K562 (cell line): Measurements from ENCODE around the gene RERE. TPM values are rescaled to one million over a fixed set of nuclear protein-coding genes. Genes with fewer than 3 reads are reported as not detected.

Experiments used
- ATAC-seq: fragments of 200-7000 bp; cut with Tn5 transposase; 3 replicates; pipeline ENCODE4 v1.9.1; 2020; ENCODE audit warnings: moderate library complexity
- BruUV-seq: library from RNA; stranded (reverse); fragments of 400-500 nt; replicated peaks from 2 replicates; lab custom pipeline; 2021; lab: Mats Ljungman, UMichigan
- CTCF ChIA-PET: fragments of 300-600 bp; formaldehyde crosslinking; extraction: SDS; loops from one replicate; lab custom pipeline; 2021; ENCODE audit warnings: low intra/inter-chr PET ratio; lab: Yijun Ruan, JAX
- POLR2A ChIA-PET: fragments of 300-600, 350-650 bp; sonication (Branson Sonifier 250); formaldehyde crosslinking; extraction: SDS; loops from one replicate; lab custom pipeline; 2021; ENCODE audit warnings: antibody characterized with exemption, inconsistent platforms; lab: Yijun Ruan, JAX
- DNase-seq, 4 experiments: peaks; one replicate each; pipeline versions ENCODE4 v3.0.0 to v3.0.0-alpha.2; 2011 to 2018; ENCODE audit warnings: low spot score in 3 of 4, mixed read lengths in 3 of 4; ENCODE audit errors: extremely low read depth in 1 of 4
- FAIRE-seq: peaks from 2 replicates; lab custom pipeline; 2011; peaks lifted over from hg19 to GRCh38; lab: Jason Lieb, UNC
- H2AFZ ChIP-seq: 2 replicates; pipeline ENCODE4 v1.6.0; 2011; ENCODE audit warnings: low read depth, low read length, control low read depth, inconsistent platforms
- H3K27ac ChIP-seq: fragments of 200-600 bp; 3 replicates; pipeline ENCODE4 v1.8.0; 2011; ENCODE audit warnings: low read depth, mild to moderate bottlenecking, control low read depth, inconsistent platforms, low read length, moderate library complexity, mixed read lengths; ENCODE audit errors: extremely low read depth
- H3K27me3 ChIP-seq, 2 experiments: fragments of 300-600 bp in 1 of 2; 2 replicates in 1 of 2; 3 replicates in 1 of 2; pipeline versions ENCODE4 v1.6.0 to v1.8.0; 2011; ENCODE audit warnings: inconsistent platforms in 2 of 2, low read length in 2 of 2, mild to moderate bottlenecking in 1 of 2, mixed read lengths in 1 of 2, moderate library complexity in 1 of 2; ENCODE audit not compliant: control insufficient read depth in 2 of 2, insufficient read depth in 2 of 2
- H3K36me3 ChIP-seq: fragments of 300-600 bp; 3 replicates; pipeline ENCODE4 v1.8.0; 2011; ENCODE audit warnings: mild to moderate bottlenecking, low read length, inconsistent platforms; ENCODE audit not compliant: control insufficient read depth, insufficient read depth
- H3K4me1 ChIP-seq, 2 experiments: fragments of 200-600 bp in 1 of 2; replicated peaks in 1 of 2; 2 replicates in 1 of 2; 3 replicates in 1 of 2; pipeline versions ENCODE4 v1.5.1 to v1.8.0; 2011; ENCODE audit warnings: inconsistent platforms in 2 of 2, low read length in 2 of 2, mild to moderate bottlenecking in 1 of 2, mixed read lengths in 1 of 2, moderate library complexity in 1 of 2; ENCODE audit not compliant: control insufficient read depth in 2 of 2, insufficient read depth in 2 of 2
- H3K4me2 ChIP-seq: 2 replicates; pipeline ENCODE4 v1.6.1; 2011; ENCODE audit warnings: low read length, control low read depth, inconsistent platforms, mixed read lengths; ENCODE audit not compliant: insufficient read depth
- H3K4me3 ChIP-seq: fragments of 200-600 bp; sonication (generic), shearing (Covaris generic); 2 replicates; pipeline ENCODE4 v1.5.1; 2016; ENCODE audit warnings: control low read depth, inconsistent platforms
- H3K79me2 ChIP-seq: fragments of 200-600 bp; 3 replicates; pipeline ENCODE4 v1.8.0; 2011; ENCODE audit warnings: low read length, inconsistent platforms; ENCODE audit not compliant: control insufficient read depth, insufficient read depth
- H3K9ac ChIP-seq, 2 experiments: 2 replicates each; pipeline versions ENCODE4 v1.6.0 to v1.6.1; 2011; ENCODE audit warnings: low read depth in 2 of 2, low read length in 2 of 2, control low read depth in 1 of 2, inconsistent platforms in 1 of 2, mild to moderate bottlenecking in 1 of 2, mixed read lengths in 1 of 2; ENCODE audit not compliant: insufficient read depth in 1 of 2
- H3K9me1 ChIP-seq: one replicate; pipeline ENCODE4 v1.6.0; 2011; ENCODE audit warnings: inconsistent platforms, mild to moderate bottlenecking, low read length, moderate library complexity; ENCODE audit not compliant: control insufficient read depth, insufficient read depth
- H3K9me3 ChIP-seq: replicated peaks from 2 replicates; pipeline ENCODE4 v1.5.1; 2011; ENCODE audit warnings: low read depth, low read length, inconsistent platforms; ENCODE audit not compliant: control insufficient read depth, insufficient read depth
- H4K20me1 ChIP-seq: replicated peaks from 2 replicates; pipeline ENCODE4 v1.6.1; 2011; ENCODE audit warnings: low read length, inconsistent platforms, mixed read lengths; ENCODE audit not compliant: control insufficient read depth, insufficient read depth
- ATF7 ChIP-seq: fragments of 450-650 bp; IDR thresholded peaks from 2 replicates; pipeline ENCODE4 v1.7.1; 2014; ENCODE audit warnings: mild to moderate bottlenecking, moderate library complexity
- BRD4 ChIP-seq: fragments of 200-600 bp; sonication (generic); IDR thresholded peaks from 2 replicates; pipeline ENCODE4 v1.6.1; 2017; ENCODE audit warnings: inconsistent platforms
- E2F3 ChIP-seq: fragments of 250-450 bp; sonication (Bioruptor Pico); IDR thresholded peaks from 2 replicates; pipeline ENCODE4 v1.4.0; 2020; ENCODE audit warnings: mild to moderate bottlenecking
- ETV1 ChIP-seq: fragments of 450-650 bp; conservative IDR thresholded peaks from 2 replicates; pipeline ENCODE4 v1.6.1; 2016; ENCODE audit warnings: missing genetic modification characterization, control low read depth, low read depth, missing compliant biosample characterization
- FOXM1 ChIP-seq, 2 experiments: fragments of 450-650 bp in 1 of 2; sonication (generic) in 1 of 2; formaldehyde crosslinking in 1 of 2; IDR thresholded peaks; 2 replicates each; pipeline versions ENCODE4 v1.6.1 to v1.9.0; 2017 to 2022; ENCODE audit warnings: low read depth in 2 of 2, mild to moderate bottlenecking in 2 of 2, missing genetic modification reagents in 1 of 2, moderate library complexity in 1 of 2
- HNRNPL ChIP-seq: fragments of 200-400 bp; formaldehyde crosslinking; IDR thresholded peaks from 2 replicates; pipeline ENCODE4 v1.6.1; 2017; ENCODE audit warnings: low read depth, mild to moderate bottlenecking, low read length
- MEF2A ChIP-seq: IDR thresholded peaks from 2 replicates; pipeline ENCODE4 v1.6.1; 2011; ENCODE audit warnings: low read depth, mild to moderate bottlenecking, low read length, moderate library complexity; ENCODE audit not compliant: control insufficient read depth
- OTX1 ChIP-seq: fragments of 450-650 bp; formaldehyde crosslinking; IDR thresholded peaks from 2 replicates; pipeline ENCODE4 v1.4.0; 2022; ENCODE audit warnings: mild to moderate bottlenecking
- POLR2A ChIP-seq: fragments of 450-650 bp; conservative IDR thresholded peaks from 2 replicates; pipeline ENCODE4 v1.6.1; 2016
- SAFB2 ChIP-seq: fragments of 200-400 bp; formaldehyde crosslinking; IDR thresholded peaks from 2 replicates; pipeline ENCODE4 v1.6.1; 2018; ENCODE audit warnings: borderline replicate concordance, low read length, low read depth, moderate library complexity; ENCODE audit not compliant: severe bottlenecking
- TAF15 ChIP-seq: fragments of 200-400 bp; formaldehyde crosslinking; IDR thresholded peaks from 2 replicates; pipeline ENCODE4 v1.6.1; 2017; ENCODE audit warnings: mild to moderate bottlenecking, low read depth, low read length, moderate library complexity
- ZNF274 ChIP-seq: IDR thresholded peaks from 2 replicates; pipeline ENCODE4 v1.6.1; 2011; ENCODE audit warnings: low read depth, mild to moderate bottlenecking, low read length, moderate library complexity, borderline replicate concordance
- ZNF324 ChIP-seq: fragments of 250-450 bp; sonication (Bioruptor Pico); IDR thresholded peaks from 2 replicates; pipeline ENCODE4 v1.4.0; 2020; ENCODE audit warnings: mild to moderate bottlenecking
- ZNF77 ChIP-seq: fragments of 250-450 bp; sonication (Bioruptor Pico); IDR thresholded peaks from 2 replicates; pipeline ENCODE4 v1.5.0; 2020
- WGBS: fragments of 100-300 bp; shearing (Covaris generic); methylation state at CpG from one replicate; pipeline ENCODE4 v1.1.6; 2016; ENCODE audit warnings: low coverage, mixed read lengths; ENCODE audit not compliant: insufficient coverage; ENCODE audit errors: missing lambda C conversion rate; 5-methylcytosine and 5-hydroxymethylcytosine counted together
- in situ Hi-C: fragments of 300-500 bp; cut with MboI; formaldehyde crosslinking; loops from 4 replicates; pipeline ENCODE4 v1.15.0; 2018; ENCODE audit warnings: inconsistent platforms, mixed read lengths
- intact Hi-C: fragments of 100-400 bp; cut with micrococcal nuclease; formaldehyde crosslinking; loops from 2 replicates; pipeline ENCODE4 v1.14.2; 2022
- polyA plus RNA-seq, 8 experiments: library from polyadenylated mRNA; depleted of rRNA in 4 of 8; stranded (reverse) in 5 of 8; unstranded in 3 of 8; fragments of >200 nt; fragmentation: Nextera tagmentation in 2 of 8; fragmentation: Illumina TruSeq in 1 of 8; extraction: Ambion mirVana in 2 of 8; extraction: Trizol in 1 of 8; gene quantifications; 2 replicates each; pipeline versions ENCODE4 v1.2.1 to v1.2.3, GENCODE V29; 2011 to 2014; ENCODE audit warnings: inconsistent platforms in 1 of 8, missing spikeins in 1 of 8
- total RNA-seq, 7 experiments: library from RNA; depleted of rRNA in 6 of 7; stranded (reverse); fragments of >200 nt in 6 of 7; fragmentation: Illumina TruSeq in 2 of 7; extraction: Trizol in 2 of 7; gene quantifications; 2 replicates each; pipeline versions ENCODE4 v1.2.1 to v1.2.3, GENCODE V29; 2011 to 2021; ENCODE audit warnings: low replicate concordance in 1 of 7
- TF ChIP-seq, protein P1 (sequence below), 2 experiments: fragments of 450-650 bp in 1 of 2; sonication (generic) in 1 of 2; formaldehyde crosslinking in 1 of 2; IDR thresholded peaks; 2 replicates each; pipeline versions ENCODE4 v1.7.1 to v1.9.0; 2016 to 2022; ENCODE audit warnings: inconsistent platforms in 1 of 2, mild to moderate bottlenecking in 1 of 2, missing genetic modification reagents in 1 of 2

Gene RERE
- total and polyA plus RNA-seq, 9 of the 15 experiments (the other 6 are each of a cell fraction or from before 2014, with no cell fraction given): 3.0 to 51.5 (median 13.4) TPM

GRCh38 chr1:8711873-8712412 lies 105.5 kb downstream of the RERE start:
- DNase-seq (no peak), FAIRE-seq (no peak), ATAC-seq (peak; percentile 19; the same call in 1 of the 3 replicates)
- peaks cover 36% of the 10 kb centered on the region for H3K79me2 ChIP-seq
- no peaks in the 10 kb centered on the region for H3K36me3 ChIP-seq
- CTCF ChIA-PET: interaction anchor here (0.6 kb wide), 1 partner anchor 164 kb away, joined by 3 read pairs; no protein-coding TSS in a partner anchor
- H3K9me3 ChIP-seq: no peaks in the 10 kb centered on the region
- no peaks in the 10 kb centered on the region for H3K27me3 ChIP-seq
- H3K4me1 ChIP-seq: peaks cover 0 to 20% of the 10 kb centered on the region in 2 experiments; a peak in 3 of 5 replicates
- no TSS peak for BruUV-seq
- no peak overlapping the region for H3K4me2 ChIP-seq
- POLR2A ChIA-PET: interaction anchor here (0.8 to 1.1 kb wide), 3 partner anchors 9 to 17 kb away, joined by 3 to 5 read pairs (median 3); no protein-coding TSS in a partner anchor
- peak overlapping the region; percentile 45; the same call in 1 of the 3 replicates for H3K27ac ChIP-seq
- H3K4me3 ChIP-seq: no peak overlapping the region
- peak overlapping the region; percentile 48 for H2AFZ ChIP-seq
- H3K9ac ChIP-seq: no peak overlapping the region
- in situ Hi-C loops: no loop called here
- H3K9me1 ChIP-seq: no peaks in the 10 kb centered on the region
- H4K20me1 ChIP-seq: no peaks in the 10 kb centered on the region
- intact Hi-C loops: no loop called here
- WGBS: 38% methylated on average over 4 of the region's 4 CpGs
- TF ChIP-seq TAF15: no peak
- no peak for TF ChIP-seq ZNF77 (CRISPR knock-in tag)
- TF ChIP-seq E2F3 (CRISPR knock-in tag): no peak
- TF ChIP-seq, protein P1, sequence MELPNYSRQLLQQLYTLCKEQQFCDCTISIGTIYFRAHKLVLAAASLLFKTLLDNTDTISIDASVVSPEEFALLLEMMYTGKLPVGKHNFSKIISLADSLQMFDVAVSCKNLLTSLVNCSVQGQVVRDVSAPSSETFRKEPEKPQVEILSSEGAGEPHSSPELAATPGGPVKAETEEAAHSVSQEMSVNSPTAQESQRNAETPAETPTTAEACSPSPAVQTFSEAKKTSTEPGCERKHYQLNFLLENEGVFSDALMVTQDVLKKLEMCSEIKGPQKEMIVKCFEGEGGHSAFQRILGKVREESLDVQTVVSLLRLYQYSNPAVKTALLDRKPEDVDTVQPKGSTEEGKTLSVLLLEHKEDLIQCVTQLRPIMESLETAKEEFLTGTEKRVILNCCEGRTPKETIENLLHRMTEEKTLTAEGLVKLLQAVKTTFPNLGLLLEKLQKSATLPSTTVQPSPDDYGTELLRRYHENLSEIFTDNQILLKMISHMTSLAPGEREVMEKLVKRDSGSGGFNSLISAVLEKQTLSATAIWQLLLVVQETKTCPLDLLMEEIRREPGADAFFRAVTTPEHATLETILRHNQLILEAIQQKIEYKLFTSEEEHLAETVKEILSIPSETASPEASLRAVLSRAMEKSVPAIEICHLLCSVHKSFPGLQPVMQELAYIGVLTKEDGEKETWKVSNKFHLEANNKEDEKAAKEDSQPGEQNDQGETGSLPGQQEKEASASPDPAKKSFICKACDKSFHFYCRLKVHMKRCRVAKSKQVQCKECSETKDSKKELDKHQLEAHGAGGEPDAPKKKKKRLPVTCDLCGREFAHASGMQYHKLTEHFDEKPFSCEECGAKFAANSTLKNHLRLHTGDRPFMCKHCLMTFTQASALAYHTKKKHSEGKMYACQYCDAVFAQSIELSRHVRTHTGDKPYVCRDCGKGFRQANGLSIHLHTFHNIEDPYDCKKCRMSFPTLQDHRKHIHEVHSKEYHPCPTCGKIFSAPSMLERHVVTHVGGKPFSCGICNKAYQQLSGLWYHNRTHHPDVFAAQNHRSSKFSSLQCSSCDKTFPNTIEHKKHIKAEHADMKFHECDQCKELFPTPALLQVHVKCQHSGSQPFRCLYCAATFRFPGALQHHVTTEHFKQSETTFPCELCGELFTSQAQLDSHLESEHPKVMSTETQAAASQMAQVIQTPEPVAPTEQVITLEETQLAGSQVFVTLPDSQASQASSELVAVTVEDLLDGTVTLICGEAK (IDR thresholded peaks at IDR 0.05): no peak
- TF ChIP-seq, protein P1 (CRISPR knock-in tag; IDR thresholded peaks at IDR 0.05): no peak
- TF ChIP-seq ETV1 (tag): no peak
- no peak for TF ChIP-seq POLR2A
- no peak for TF ChIP-seq FOXM1 (IDR thresholded peaks at IDR 0.05; ENCODE audit: low read depth)
- no peak for TF ChIP-seq FOXM1 (CRISPR knock-in tag; IDR thresholded peaks at IDR 0.05; ENCODE audit: low read depth)
- no peak for TF ChIP-seq BRD4
- TF ChIP-seq SAFB2: no peak
- no peak for TF ChIP-seq ZNF274
- no peak for TF ChIP-seq HNRNPL
- TF ChIP-seq ZNF324: no peak
- TF ChIP-seq ATF7: no peak
- TF ChIP-seq OTX1 (CRISPR knock-in tag): no peak
- no peak for TF ChIP-seq MEF2A
